HL-60 (cell line): ENCODE results near the gene LRP1B.

ENCODE experiments used
- POLR2AphosphoS5 ChIP-seq: IDR thresholded peaks from 2 replicates; pipeline ENCODE4 v1.6.1; 2012; ENCODE audit warnings: low read depth
- REST ChIP-seq: IDR thresholded peaks from 2 replicates; pipeline ENCODE4 v1.6.1; 2012; ENCODE audit warnings: low read depth; ENCODE audit not compliant: insufficient replicate concordance
- TF ChIP-seq, protein P1 (sequence below): IDR thresholded peaks from one replicate; pipeline ENCODE4 v1.5.1; 2011; ENCODE audit warnings: low read length, control low read depth, inconsistent platforms; ENCODE audit not compliant: insufficient read depth

DNA sequence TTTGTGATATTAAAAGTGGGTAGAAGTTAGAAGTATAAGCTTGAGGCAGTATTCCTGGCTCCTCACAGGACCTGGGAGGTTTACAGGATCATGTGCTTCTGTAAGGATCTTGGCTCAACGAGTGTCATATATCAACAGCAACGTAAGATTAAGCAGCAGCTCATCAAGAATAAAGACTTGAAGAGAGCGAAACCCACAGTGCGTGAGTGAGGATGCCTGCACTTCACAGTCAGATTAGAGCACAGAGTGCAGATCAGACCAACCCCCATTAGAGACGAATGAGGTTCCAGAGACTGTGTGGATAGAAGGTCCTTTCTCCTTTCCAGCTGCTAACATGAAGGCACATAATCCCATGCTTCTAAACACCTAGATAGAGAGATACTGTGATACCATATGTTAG is 1693.9 kb downstream of the LRP1B start:
- TF ChIP-seq, protein P1, sequence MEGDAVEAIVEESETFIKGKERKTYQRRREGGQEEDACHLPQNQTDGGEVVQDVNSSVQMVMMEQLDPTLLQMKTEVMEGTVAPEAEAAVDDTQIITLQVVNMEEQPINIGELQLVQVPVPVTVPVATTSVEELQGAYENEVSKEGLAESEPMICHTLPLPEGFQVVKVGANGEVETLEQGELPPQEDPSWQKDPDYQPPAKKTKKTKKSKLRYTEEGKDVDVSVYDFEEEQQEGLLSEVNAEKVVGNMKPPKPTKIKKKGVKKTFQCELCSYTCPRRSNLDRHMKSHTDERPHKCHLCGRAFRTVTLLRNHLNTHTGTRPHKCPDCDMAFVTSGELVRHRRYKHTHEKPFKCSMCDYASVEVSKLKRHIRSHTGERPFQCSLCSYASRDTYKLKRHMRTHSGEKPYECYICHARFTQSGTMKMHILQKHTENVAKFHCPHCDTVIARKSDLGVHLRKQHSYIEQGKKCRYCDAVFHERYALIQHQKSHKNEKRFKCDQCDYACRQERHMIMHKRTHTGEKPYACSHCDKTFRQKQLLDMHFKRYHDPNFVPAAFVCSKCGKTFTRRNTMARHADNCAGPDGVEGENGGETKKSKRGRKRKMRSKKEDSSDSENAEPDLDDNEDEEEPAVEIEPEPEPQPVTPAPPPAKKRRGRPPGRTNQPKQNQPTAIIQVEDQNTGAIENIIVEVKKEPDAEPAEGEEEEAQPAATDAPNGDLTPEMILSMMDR = no peak
- TF ChIP-seq POLR2AphosphoS5 (no peak), REST (no peak)
